GM12891 (cell line): ENCODE results near the gene GDNF.
"Not testable (repeated sequence)": the region's sequence is repeated elsewhere in the genome, so short reads cannot be mapped to it uniquely, and the experiment has no call there.

Experiments used
- DNase-seq: peaks from one replicate; pipeline ENCODE4 v3.0.0; 2011; ENCODE audit warnings: low spot score; ENCODE audit not compliant: insufficient read length
- FAIRE-seq: peaks from 2 replicates; lab custom pipeline; 2011; peaks lifted over from hg19 to GRCh38; lab: Jason Lieb, UNC
- PAX5 ChIP-seq: IDR thresholded peaks from 2 replicates; pipeline ENCODE4 v1.6.1; 2011; ENCODE audit warnings: low read length, moderate library complexity, mild to moderate bottlenecking; ENCODE audit not compliant: insufficient read depth, severe bottlenecking
- POLR2A ChIP-seq: IDR thresholded peaks from 2 replicates; pipeline ENCODE4 v1.6.1; 2011; ENCODE audit warnings: low read depth, low read length, control low read depth
- POLR2AphosphoS5 ChIP-seq: IDR thresholded peaks from 2 replicates; pipeline ENCODE4 v1.6.1; 2011; ENCODE audit warnings: low read depth, low read length, control low read depth
- POU2F2 ChIP-seq: IDR thresholded peaks from 2 replicates; pipeline ENCODE4 v1.6.1; 2011; ENCODE audit warnings: low read depth, mild to moderate bottlenecking, control low read depth, low read length, moderate library complexity
- SPI1 ChIP-seq: IDR thresholded peaks from 2 replicates; pipeline ENCODE4 v1.6.1; 2011; ENCODE audit warnings: low read depth, low read length, control low read depth
- TAF1 ChIP-seq: IDR thresholded peaks from 2 replicates; pipeline ENCODE4 v1.6.1; 2011; ENCODE audit warnings: low read depth, low read length, control low read depth

Gene GDNF

GRCh38 chr5:37807621-37808301 is 32.1 kb downstream of the GDNF start:
- FAIRE-seq: no peak

GRCh38 chr5:37807015-37807414 is 32.8 kb downstream of the GDNF start:
- DNase-seq: no peak
- no peak for TF ChIP-seq PAX5
- peak; percentile 57 for TF ChIP-seq SPI1
- TF ChIP-seq POLR2AphosphoS5: no peak
- no peak for TF ChIP-seq POLR2A
- FAIRE-seq: no peak

More at GRCh38 chr5:37807621-37808301, 32.1 kb downstream of the GDNF start:
- TF ChIP-seq POLR2AphosphoS5 (no peak), POU2F2 (no peak), TAF1 (no peak), POLR2A (no peak), SPI1 (no peak), PAX5 (no peak)
- no peak for DNase-seq

GRCh38 chr5:37806476-37806875 is 33.4 kb downstream of the GDNF start:
- TF ChIP-seq POU2F2 (no peak), SPI1 (no peak), POLR2A (no peak), PAX5 (no peak), POLR2AphosphoS5 (no peak), TAF1 (no peak)
- FAIRE-seq (no peak), DNase-seq (no peak)

GRCh38 chr5:37806016-37806415 is 33.8 kb downstream of the GDNF start:
- TF ChIP-seq POLR2A (no peak), PAX5 (no peak), SPI1 (no peak), POU2F2 (no peak), POLR2AphosphoS5 (no peak), TAF1 (no peak)
- FAIRE-seq: no peak
- DNase-seq: no peak

GRCh38 chr5:37804401-37804800 is 35.4 kb downstream of the GDNF start:
- TF ChIP-seq POU2F2 (no peak), TAF1 (no peak), POLR2AphosphoS5 (no peak), POLR2A (no peak), PAX5 (no peak), SPI1 (no peak)
- no peak for FAIRE-seq
- DNase-seq: no peak

- DNase-seq: no peak
- no peak for TF ChIP-seq TAF1
- TF ChIP-seq SPI1: no peak
- no peak for TF ChIP-seq POLR2AphosphoS5
- TF ChIP-seq POLR2A: no peak
- TF ChIP-seq POU2F2: no peak
- no peak for TF ChIP-seq PAX5
- no peak for FAIRE-seq
Measured at GRCh38 chr5:37803487-37803886, 36.4 kb downstream of the GDNF start.

- TF ChIP-seq POU2F2: no peak
- TF ChIP-seq POLR2AphosphoS5: no peak
- TF ChIP-seq PAX5: no peak
- no peak for TF ChIP-seq POLR2A
- TF ChIP-seq SPI1: no peak
- TF ChIP-seq TAF1: no peak
- FAIRE-seq (no peak), DNase-seq (no peak)
Measured at GRCh38 chr5:37801521-37801920, 38.3 kb downstream of the GDNF start.

GRCh38 chr5:37799865-37800421 is 39.9 kb downstream of the GDNF start:
- FAIRE-seq (no peak), DNase-seq (no peak)
- TF ChIP-seq PAX5 (no peak), POLR2AphosphoS5 (no peak), POLR2A (no peak)

- FAIRE-seq, DNase-seq: not testable (repeated sequence)
Measured at GRCh38 chr5:37796435-37796834, 43.4 kb downstream of the GDNF start.

GRCh38 chr5:37795292-37795691 is 44.5 kb downstream of the GDNF start:
- not testable (repeated sequence) for FAIRE-seq, DNase-seq

- TF ChIP-seq SPI1 (no peak), POLR2AphosphoS5 (no peak)
- FAIRE-seq: no peak
- DNase-seq: no peak
Measured at GRCh38 chr5:37792975-37793631, 46.7 kb downstream of the GDNF start.
